ENCODE results near the gene ADORA1.
A peak's percentile ranks its signal among the peaks of the same experiment; 100 is the strongest.

Gene ADORA1

GRCh38 chr1:203186446-203187303, 59.1 kb downstream of the ADORA1 start, which contains the start of gene CHI3L1:
Gene CHI3L1, minus strand, starts transcription at chr1:203186704. Its CDS starts 81 bp downstream, at chr1:203186623.
- DNase-seq (ENCODE audit: low spot score), result no peak

GRCh38 chr1:203187304-203187685, 59.8 kb downstream of the ADORA1 start:
- no peak for DNase-seq (ENCODE audit: low spot score)

- DNase-seq (ENCODE audit: low spot score), result no peak
Observed at GRCh38 chr1:203187689-203188264, 60.3 kb downstream of the ADORA1 start.

- DNase-seq (ENCODE audit: low spot score), result no peak
Observed at GRCh38 chr1:203188686-203189232, 61.2 kb downstream of the ADORA1 start.

GRCh38 chr1:203189951-203190352, 62.4 kb downstream of the ADORA1 start:
- DNase-seq (ENCODE audit: low spot score), result no peak

GRCh38 chr1:203190949-203191348, 63.4 kb downstream of the ADORA1 start:
- DNase-seq (ENCODE audit: low spot score), result no peak

- DNase-seq (ENCODE audit: low spot score), result no peak
Observed at GRCh38 chr1:203196371-203196770, 68.8 kb downstream of the ADORA1 start.

- DNase-seq (ENCODE audit: low spot score), result peak; percentile 78
Observed at GRCh38 chr1:203197625-203198024, 70.1 kb downstream of the ADORA1 start.

- no peak for DNase-seq (ENCODE audit: low spot score)
Observed at GRCh38 chr1:203199002-203199401, 71.5 kb downstream of the ADORA1 start.

GRCh38 chr1:203199481-203199815, 71.9 kb downstream of the ADORA1 start:
- no peak for DNase-seq (ENCODE audit: low spot score)

GRCh38 chr1:203199816-203200571, 72.5 kb downstream of the ADORA1 start:
- DNase-seq (ENCODE audit: low spot score), result peak; percentile 71

GRCh38 chr1:203200916-203201315, 73.4 kb downstream of the ADORA1 start:
- DNase-seq (ENCODE audit: low spot score), result no peak

- no peak for DNase-seq (ENCODE audit: low spot score)
Observed at GRCh38 chr1:203201516-203202205, 74.1 kb downstream of the ADORA1 start.

- peak; percentile 91 for DNase-seq (ENCODE audit: low spot score)
Observed at GRCh38 chr1:203202431-203203245, 75.1 kb downstream of the ADORA1 start.

GRCh38 chr1:203204756-203205155, 77.2 kb downstream of the ADORA1 start:
- no peak for DNase-seq (ENCODE audit: low spot score)

- DNase-seq (ENCODE audit: low spot score), result no peak
Observed at GRCh38 chr1:203206129-203206687, 78.7 kb downstream of the ADORA1 start.

GRCh38 chr1:203207751-203208150, 80.2 kb downstream of the ADORA1 start:
- no peak for DNase-seq (ENCODE audit: low spot score)

GRCh38 chr1:203208181-203208580, 80.7 kb downstream of the ADORA1 start:
- DNase-seq (ENCODE audit: low spot score), result no peak

- DNase-seq (ENCODE audit: low spot score), result no peak
Observed at GRCh38 chr1:203210350-203210749, 82.8 kb downstream of the ADORA1 start.

GRCh38 chr1:203210988-203211387, 83.5 kb downstream of the ADORA1 start:
- no peak for DNase-seq (ENCODE audit: low spot score)

- DNase-seq (ENCODE audit: low spot score), result no peak
Observed at GRCh38 chr1:203211812-203212211, 84.3 kb downstream of the ADORA1 start.

All from AG08395 (cell line).